Measurements from ENCODE around the gene FHOD3. TPM values are rescaled to one million over a fixed set of nuclear protein-coding genes. Genes with fewer than 3 reads are reported as not detected.
A peak's percentile ranks its signal among the peaks of the same experiment; 100 is the strongest.

Gene FHOD3
- total and polyA plus RNA-seq, 2 experiments from 2014 or later, result 2.7 to 8.7 TPM

GRCh38 chr18:36564841-36565240 is 267.3 kb downstream of the FHOD3 start (continued):
- TF ChIP-seq, protein P1, sequence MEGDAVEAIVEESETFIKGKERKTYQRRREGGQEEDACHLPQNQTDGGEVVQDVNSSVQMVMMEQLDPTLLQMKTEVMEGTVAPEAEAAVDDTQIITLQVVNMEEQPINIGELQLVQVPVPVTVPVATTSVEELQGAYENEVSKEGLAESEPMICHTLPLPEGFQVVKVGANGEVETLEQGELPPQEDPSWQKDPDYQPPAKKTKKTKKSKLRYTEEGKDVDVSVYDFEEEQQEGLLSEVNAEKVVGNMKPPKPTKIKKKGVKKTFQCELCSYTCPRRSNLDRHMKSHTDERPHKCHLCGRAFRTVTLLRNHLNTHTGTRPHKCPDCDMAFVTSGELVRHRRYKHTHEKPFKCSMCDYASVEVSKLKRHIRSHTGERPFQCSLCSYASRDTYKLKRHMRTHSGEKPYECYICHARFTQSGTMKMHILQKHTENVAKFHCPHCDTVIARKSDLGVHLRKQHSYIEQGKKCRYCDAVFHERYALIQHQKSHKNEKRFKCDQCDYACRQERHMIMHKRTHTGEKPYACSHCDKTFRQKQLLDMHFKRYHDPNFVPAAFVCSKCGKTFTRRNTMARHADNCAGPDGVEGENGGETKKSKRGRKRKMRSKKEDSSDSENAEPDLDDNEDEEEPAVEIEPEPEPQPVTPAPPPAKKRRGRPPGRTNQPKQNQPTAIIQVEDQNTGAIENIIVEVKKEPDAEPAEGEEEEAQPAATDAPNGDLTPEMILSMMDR (conservative IDR thresholded peaks at IDR 0.05; ENCODE audit: low read depth in 2 of 2), result no peak
- TF ChIP-seq STAT1 (IDR thresholded peaks at IDR 0.05; ENCODE audit: unreplicated experiment), result no peak

DNA sequence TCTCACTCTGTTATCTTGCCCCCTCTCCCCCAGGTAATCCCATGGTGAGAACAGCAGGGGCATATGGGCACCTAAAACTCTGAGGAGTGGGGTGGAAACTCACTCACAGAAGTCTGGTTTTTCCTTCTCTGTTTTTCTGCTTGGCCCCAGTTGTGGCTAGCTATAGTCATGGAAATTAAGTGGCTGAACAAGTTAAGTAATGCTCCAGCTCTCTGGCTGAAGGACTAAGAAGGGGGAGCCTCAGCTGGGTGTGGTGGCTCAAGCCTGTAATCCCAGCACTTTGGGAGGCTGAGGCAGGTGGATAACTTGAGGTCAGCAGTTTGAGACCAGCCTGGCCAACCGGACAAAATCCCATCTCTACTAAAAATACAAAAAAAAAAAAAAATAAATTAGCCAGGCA is 270.3 kb downstream of the FHOD3 start:
- H3K4me3 ChIP-seq, result peak overlapping the region; percentile 29
- H3K27me3 ChIP-seq (ENCODE audit: insufficient read depth), result no peaks in the 10 kb centered on the region
- 0 out of 2 replicates have a peak overlapping the region, but pooled peaks have one; percentile 0 for H2AFZ ChIP-seq
- H3K27ac ChIP-seq (ENCODE audit: low read depth), result no peak overlapping the region
- no peaks in the 10 kb centered on the region for H3F3A ChIP-seq (replicated peaks; ENCODE audit: low read depth)
- peak; percentile 83 for ATAC-seq
- H3K4me2 ChIP-seq, result peak overlapping the region; percentile 63
- H3K79me2 ChIP-seq (replicated peaks; ENCODE audit: insufficient read depth), result no peaks in the 10 kb centered on the region
- peak overlapping the region; percentile 82 for H3K27ac Mint-ChIP-seq
- peaks cover 2% of the 10 kb centered on the region for H3K27me3 Mint-ChIP-seq (ENCODE audit: insufficient read depth, low read depth, poor library complexity)
- H3K4me1 Mint-ChIP-seq, result peaks cover 42% of the 10 kb centered on the region
- TF ChIP-seq, protein P1 (conservative IDR thresholded peaks at IDR 0.05; ENCODE audit: low read depth in 2 of 2), result no peak
- TF ChIP-seq, protein P2, sequence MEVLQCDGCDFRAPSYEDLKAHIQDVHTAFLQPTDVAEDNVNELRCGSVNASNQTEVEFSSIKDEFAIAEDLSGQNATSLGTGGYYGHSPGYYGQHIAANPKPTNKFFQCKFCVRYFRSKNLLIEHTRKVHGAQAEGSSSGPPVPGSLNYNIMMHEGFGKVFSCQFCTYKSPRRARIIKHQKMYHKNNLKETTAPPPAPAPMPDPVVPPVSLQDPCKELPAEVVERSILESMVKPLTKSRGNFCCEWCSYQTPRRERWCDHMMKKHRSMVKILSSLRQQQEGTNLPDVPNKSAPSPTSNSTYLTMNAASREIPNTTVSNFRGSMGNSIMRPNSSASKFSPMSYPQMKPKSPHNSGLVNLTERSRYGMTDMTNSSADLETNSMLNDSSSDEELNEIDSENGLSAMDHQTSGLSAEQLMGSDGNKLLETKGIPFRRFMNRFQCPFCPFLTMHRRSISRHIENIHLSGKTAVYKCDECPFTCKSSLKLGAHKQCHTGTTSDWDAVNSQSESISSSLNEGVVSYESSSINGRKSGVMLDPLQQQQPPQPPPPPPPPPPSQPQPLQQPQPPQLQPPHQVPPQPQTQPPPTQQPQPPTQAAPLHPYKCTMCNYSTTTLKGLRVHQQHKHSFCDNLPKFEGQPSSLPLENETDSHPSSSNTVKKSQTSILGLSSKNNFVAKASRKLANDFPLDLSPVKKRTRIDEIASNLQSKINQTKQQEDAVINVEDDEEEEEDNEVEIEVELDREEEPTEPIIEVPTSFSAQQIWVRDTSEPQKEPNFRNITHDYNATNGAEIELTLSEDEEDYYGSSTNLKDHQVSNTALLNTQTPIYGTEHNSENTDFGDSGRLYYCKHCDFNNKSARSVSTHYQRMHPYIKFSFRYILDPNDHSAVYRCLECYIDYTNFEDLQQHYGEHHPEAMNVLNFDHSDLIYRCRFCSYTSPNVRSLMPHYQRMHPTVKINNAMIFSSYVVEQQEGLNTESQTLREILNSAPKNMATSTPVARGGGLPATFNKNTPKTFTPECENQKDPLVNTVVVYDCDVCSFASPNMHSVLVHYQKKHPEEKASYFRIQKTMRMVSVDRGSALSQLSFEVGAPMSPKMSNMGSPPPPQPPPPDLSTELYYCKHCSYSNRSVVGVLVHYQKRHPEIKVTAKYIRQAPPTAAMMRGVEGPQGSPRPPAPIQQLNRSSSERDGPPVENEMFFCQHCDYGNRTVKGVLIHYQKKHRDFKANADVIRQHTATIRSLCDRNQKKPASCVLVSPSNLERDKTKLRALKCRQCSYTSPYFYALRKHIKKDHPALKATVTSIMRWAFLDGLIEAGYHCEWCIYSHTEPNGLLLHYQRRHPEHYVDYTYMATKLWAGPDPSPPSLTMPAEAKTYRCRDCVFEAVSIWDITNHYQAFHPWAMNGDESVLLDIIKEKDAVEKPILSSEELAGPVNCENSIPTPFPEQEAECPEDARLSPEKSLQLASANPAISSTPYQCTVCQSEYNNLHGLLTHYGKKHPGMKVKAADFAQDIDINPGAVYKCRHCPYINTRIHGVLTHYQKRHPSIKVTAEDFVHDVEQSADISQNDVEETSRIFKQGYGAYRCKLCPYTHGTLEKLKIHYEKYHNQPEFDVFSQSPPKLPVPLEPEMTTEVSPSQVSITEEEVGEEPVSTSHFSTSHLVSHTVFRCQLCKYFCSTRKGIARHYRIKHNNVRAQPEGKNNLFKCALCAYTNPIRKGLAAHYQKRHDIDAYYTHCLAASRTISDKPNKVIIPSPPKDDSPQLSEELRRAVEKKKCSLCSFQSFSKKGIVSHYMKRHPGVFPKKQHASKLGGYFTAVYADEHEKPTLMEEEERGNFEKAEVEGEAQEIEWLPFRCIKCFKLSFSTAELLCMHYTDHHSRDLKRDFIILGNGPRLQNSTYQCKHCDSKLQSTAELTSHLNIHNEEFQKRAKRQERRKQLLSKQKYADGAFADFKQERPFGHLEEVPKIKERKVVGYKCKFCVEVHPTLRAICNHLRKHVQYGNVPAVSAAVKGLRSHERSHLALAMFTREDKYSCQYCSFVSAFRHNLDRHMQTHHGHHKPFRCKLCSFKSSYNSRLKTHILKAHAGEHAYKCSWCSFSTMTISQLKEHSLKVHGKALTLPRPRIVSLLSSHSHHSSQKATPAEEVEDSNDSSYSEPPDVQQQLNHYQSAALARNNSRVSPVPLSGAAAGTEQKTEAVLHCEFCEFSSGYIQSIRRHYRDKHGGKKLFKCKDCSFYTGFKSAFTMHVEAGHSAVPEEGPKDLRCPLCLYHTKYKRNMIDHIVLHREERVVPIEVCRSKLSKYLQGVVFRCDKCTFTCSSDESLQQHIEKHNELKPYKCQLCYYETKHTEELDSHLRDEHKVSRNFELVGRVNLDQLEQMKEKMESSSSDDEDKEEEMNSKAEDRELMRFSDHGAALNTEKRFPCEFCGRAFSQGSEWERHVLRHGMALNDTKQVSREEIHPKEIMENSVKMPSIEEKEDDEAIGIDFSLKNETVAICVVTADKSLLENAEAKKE (CRISPR knock-in tag; IDR thresholded peaks at IDR 0.05), result peak; percentile 16; the same call in 1 of the 2 replicates
- H3K9me3 Mint-ChIP-seq, result no peaks in the 10 kb centered on the region
- H3K36me3 ChIP-seq (ENCODE audit: insufficient read depth), result no peaks in the 10 kb centered on the region
- peaks cover 22% of the 10 kb centered on the region for H3K4me1 ChIP-seq (ENCODE audit: insufficient read depth)
- H3K9me2 ChIP-seq (ENCODE audit: insufficient read depth), result no peaks in the 10 kb centered on the region
- no peaks in the 10 kb centered on the region for H4K20me1 ChIP-seq (replicated peaks; ENCODE audit: insufficient read depth)
- H3K36me3 Mint-ChIP-seq (ENCODE audit: low read depth), result no peaks in the 10 kb centered on the region
- DNase-seq (ENCODE audit: low spot score), result peak; percentile 53
- H3K4me3 Mint-ChIP-seq, result peak overlapping the region; percentile 43
